ENCODE measurements around the gene MATK. TPM values are rescaled to one million over a fixed set of nuclear protein-coding genes. Genes with fewer than 3 reads are reported as not detected.

MATK gene, protein sequence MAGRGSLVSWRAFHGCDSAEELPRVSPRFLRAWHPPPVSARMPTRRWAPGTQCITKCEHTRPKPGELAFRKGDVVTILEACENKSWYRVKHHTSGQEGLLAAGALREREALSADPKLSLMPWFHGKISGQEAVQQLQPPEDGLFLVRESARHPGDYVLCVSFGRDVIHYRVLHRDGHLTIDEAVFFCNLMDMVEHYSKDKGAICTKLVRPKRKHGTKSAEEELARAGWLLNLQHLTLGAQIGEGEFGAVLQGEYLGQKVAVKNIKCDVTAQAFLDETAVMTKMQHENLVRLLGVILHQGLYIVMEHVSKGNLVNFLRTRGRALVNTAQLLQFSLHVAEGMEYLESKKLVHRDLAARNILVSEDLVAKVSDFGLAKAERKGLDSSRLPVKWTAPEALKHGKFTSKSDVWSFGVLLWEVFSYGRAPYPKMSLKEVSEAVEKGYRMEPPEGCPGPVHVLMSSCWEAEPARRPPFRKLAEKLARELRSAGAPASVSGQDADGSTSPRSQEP
- not detected for total RNA-seq

DNA sequence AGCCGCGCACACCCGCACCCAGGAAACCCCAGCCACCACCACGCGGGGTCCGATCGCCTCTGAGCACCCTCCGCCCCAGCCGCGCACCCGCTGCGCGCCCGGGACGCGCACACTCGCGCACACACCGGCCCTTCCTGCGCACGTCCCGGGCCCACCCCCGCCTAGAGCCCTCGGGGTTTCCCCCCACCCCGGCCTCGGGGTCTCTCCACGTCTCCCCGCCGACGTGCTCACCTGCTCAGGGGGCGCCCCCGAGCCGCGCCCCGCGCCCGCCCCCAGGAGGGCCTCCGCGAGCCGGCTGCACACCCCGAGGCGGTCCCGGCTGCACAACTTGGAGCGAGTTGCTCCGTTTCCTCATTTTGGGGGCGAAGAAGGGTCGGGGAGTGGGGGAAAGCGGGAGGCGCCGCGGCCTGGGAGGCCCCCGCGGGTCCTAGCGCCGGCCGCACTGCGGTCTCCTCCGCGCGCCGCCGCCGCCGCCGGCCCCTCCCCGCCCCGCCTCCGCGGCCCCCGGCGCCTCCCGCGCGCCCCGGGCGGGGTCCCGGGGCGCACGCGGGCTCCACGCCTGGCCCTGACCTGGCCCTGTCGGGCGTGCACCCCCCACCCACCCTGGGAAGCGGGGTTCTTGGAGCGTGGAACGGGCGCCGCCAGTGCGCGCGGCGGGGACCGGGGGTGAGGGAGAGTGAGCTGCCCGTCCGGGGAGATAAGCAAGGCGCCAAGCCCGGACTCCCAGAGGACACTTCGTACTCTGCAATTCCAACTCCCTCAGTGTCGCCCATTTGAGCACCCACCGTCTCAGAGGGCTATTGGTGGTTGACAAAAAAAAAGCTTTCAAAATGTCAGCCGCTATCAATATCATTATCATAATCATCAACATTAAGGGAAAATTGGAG is at the start of gene MATK:
Gene MATK (minus strand): TSS at position 444 of the 887 bp plus-strand sequence. CDS start 1,246 bp downstream, outside the sequence.
- Histone ChIP-seq H3K4me3 (peak within 1 kb of the TSS in 1 of 2 donors; percentile 50), H3K4me1 (no peaks in the 10 kb centered on the region), H3K27me3 (no peaks in the 10 kb centered on the region), H3K36me3 (no peaks in the 10 kb centered on the region), H3K27ac (no peak within 1 kb of the TSS), H3K9me3 (peaks cover 12 to 17% of the 10 kb centered on the region in 2 donors)
- DNase-seq (ENCODE audit: low spot score in 2 of 2) = no peak
- TF ChIP-seq, protein P1, sequence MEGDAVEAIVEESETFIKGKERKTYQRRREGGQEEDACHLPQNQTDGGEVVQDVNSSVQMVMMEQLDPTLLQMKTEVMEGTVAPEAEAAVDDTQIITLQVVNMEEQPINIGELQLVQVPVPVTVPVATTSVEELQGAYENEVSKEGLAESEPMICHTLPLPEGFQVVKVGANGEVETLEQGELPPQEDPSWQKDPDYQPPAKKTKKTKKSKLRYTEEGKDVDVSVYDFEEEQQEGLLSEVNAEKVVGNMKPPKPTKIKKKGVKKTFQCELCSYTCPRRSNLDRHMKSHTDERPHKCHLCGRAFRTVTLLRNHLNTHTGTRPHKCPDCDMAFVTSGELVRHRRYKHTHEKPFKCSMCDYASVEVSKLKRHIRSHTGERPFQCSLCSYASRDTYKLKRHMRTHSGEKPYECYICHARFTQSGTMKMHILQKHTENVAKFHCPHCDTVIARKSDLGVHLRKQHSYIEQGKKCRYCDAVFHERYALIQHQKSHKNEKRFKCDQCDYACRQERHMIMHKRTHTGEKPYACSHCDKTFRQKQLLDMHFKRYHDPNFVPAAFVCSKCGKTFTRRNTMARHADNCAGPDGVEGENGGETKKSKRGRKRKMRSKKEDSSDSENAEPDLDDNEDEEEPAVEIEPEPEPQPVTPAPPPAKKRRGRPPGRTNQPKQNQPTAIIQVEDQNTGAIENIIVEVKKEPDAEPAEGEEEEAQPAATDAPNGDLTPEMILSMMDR (IDR thresholded peaks at IDR 0.05) = no peak
- intact Hi-C loops (cut with DNase I) = no loop called here

DNA sequence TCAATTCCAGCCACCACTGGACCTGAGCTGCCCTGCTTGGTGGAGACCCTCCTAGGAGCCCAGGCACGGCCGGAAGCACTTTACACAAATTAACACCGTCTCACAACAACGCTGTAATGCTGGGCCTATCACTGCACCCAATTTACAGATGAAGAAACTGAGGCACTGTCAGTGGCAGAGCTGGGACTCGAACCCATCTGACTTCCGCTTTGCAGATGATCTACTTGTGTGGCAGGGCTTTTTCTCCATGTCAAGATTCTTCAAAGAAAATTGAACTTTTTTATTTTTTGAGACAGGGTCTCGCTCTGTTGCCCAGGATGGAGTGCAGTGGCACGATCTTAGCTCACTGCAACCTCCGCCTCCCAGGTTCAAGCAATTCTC is 48.9 kb upstream of the MATK start:
- Histone ChIP-seq H3K36me3 (no peaks in the 10 kb centered on the region), H3K27ac (no peak overlapping the region), H3K9me3 (no peaks in the 10 kb centered on the region), H3K4me1 (no peaks in the 10 kb centered on the region), H3K4me3 (no peak overlapping the region), H3K27me3 (no peaks in the 10 kb centered on the region)
- intact Hi-C loops (cut with DNase I) = no loop called here
- no peak for DNase-seq (ENCODE audit: low spot score in 2 of 2)
- TF ChIP-seq, protein P1 (IDR thresholded peaks at IDR 0.05) = no peak

DNA sequence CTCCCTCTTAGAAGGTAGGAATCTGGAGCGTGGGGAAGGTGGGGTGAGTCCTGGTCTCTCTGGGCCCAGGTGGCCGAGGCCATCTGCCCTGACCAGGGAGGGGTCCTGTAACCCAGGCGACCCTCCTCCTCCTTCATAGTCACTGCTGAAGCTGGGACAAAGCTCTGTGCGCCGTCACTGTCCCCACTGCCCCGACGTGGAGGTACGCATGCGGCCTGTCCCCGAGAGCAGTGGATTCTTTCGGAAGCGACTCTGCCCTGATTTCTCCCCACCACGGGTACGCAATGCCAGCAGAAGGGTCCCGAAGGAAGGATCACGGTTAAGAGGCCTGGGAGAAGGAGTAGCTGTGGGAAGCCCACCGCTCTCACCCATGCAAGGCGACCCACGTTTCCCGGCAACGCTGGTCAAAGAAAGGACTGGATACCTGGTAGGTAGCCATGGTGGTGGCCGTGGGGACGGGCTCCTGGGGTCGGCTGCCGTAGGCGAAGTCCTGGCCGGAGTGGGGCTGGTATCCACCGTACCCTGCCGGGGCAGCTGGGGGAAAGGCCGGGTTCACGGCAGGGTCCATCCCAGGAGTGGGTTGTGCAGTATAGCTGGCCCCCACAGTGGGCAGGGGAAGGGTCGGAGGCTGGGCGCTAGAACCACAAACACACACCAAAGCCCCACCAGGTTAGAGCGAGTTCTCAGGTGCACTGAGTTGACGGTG is 48.3 kb upstream of the MATK start:
- Histone ChIP-seq H3K9me3 (no peaks in the 10 kb centered on the region), H3K36me3 (no peaks in the 10 kb centered on the region), H3K27me3 (no peaks in the 10 kb centered on the region), H3K27ac (no peak overlapping the region), H3K4me1 (no peaks in the 10 kb centered on the region), H3K4me3 (no peak overlapping the region)
- TF ChIP-seq, protein P1 (IDR thresholded peaks at IDR 0.05) = no peak
- intact Hi-C loops (cut with DNase I) = no loop called here
- DNase-seq (ENCODE audit: low spot score in 2 of 2) = no peak

DNA sequence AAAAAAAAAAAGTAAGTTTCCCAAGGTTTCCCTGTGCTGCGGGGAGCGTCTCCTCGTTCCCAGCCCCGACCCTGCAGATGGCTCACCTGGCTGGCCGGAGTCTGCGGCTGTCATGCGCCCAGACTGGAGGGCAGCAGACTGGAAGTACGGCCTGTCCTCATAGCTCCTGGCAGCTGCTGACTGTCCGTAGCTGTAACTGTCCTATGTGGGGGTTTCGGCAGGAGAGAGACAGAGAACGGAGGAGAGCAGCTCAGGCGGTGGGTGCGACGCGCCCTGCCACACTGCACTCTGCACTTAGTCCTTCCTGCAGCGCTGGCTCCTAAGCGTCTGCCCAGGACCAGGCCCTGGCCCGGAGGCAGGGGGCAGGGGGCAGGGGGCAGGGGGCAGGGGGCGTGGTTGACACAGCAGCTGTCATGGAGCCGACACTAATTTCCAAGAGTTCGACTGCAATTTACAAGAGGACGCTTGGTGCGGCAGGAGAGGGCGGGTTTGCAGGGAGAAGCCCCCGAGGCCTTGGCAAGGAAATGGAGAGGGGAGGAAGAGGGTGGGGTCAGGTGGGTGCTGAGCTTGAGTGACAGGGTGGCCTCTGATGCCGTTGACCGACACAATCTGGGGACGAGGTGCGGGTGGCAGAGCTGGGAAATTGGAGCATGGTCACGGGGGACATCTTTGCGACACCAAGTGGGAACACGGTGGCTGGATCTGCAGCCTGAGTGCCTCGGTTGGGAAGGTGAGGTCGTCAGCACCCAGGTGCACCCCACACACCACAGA is 47.6 kb upstream of the MATK start:
- TF ChIP-seq, protein P1 (IDR thresholded peaks at IDR 0.05) = no peak
- no peak for DNase-seq (ENCODE audit: low spot score in 2 of 2)
- H3K36me3 ChIP-seq = no peaks in the 10 kb centered on the region
- no peak overlapping the region for H3K4me3 ChIP-seq
- H3K27ac ChIP-seq = no peak overlapping the region
- no peaks in the 10 kb centered on the region for H3K9me3 ChIP-seq
- intact Hi-C loops (cut with DNase I) = no loop called here
- H3K27me3 ChIP-seq = no peaks in the 10 kb centered on the region
- no peaks in the 10 kb centered on the region for H3K4me1 ChIP-seq

DNA sequence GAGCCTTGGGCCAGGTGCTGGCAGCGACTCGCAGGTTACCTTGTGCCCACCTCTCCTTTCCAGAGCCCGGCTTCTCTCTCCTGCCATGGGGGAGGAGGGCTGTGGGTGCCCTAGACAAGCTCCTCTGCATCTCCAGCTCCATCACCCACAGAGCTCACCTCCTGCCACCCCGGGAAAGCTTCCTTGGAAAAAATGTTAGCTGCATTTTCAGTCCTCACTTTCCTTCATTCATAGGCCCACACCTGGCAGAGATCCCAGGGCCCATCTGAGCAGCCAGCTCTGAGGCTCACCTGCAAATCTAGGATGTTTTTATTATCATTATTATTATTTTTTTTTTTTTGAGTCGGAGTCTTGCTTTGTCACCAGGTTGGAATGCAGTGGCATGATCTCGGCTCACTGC is 45.8 kb upstream of the MATK start:
- TF ChIP-seq, protein P1 (IDR thresholded peaks at IDR 0.05) = no peak
- H3K9me3 ChIP-seq = no peaks in the 10 kb centered on the region
- H3K27ac ChIP-seq = no peak overlapping the region
- H3K4me1 ChIP-seq = no peaks in the 10 kb centered on the region
- intact Hi-C loops (cut with DNase I) = no loop called here
- H3K4me3 ChIP-seq = no peak overlapping the region
- no peak for DNase-seq (ENCODE audit: low spot score in 2 of 2)
- H3K27me3 ChIP-seq = no peaks in the 10 kb centered on the region
- no peaks in the 10 kb centered on the region for H3K36me3 ChIP-seq
